H1 (cell line): ENCODE measurements around the gene GABBR1. TPM values are rescaled to one million over a fixed set of nuclear protein-coding genes. Genes with fewer than 3 reads are reported as not detected.

Experiments used
- CTCF ChIA-PET: fragments of 300-600 bp; sonication (Branson Sonifier 250); formaldehyde crosslinking; loops from one replicate; lab custom pipeline; 2021; ENCODE audit not compliant: partially characterized antibody; lab: Charles Lee
- POLR2A ChIA-PET: fragments of 300-600 bp; sonication (Branson Sonifier 250); formaldehyde crosslinking; loops from one replicate; lab custom pipeline; 2021; ENCODE audit warnings: inconsistent platforms; ENCODE audit not compliant: partially characterized antibody; lab: Charles Lee
- DNase-seq, 2 experiments: peaks; one replicate each; pipeline versions ENCODE4 v3.0.0 to v3.0.0-alpha.2; 2010 to 2022; ENCODE audit warnings: low spot score in 2 of 2, low read depth in 1 of 2, mixed read lengths in 1 of 2
- FAIRE-seq: peaks from 2 replicates; lab custom pipeline; 2011; peaks lifted over from hg19 to GRCh38; lab: Jason Lieb, UNC
- H2AFZ ChIP-seq: 2 replicates; pipeline ENCODE4 v1.8.1; 2012; ENCODE audit warnings: low read length, inconsistent platforms
- H2AK5ac ChIP-seq: 2 replicates; pipeline ENCODE4 v1.6.1; 2013; ENCODE audit warnings: low read depth, low read length
- H2BK120ac ChIP-seq: replicated peaks from 2 replicates; pipeline ENCODE3; 2013; ENCODE audit warnings: low read depth, low read length, inconsistent platforms
- H2BK12ac ChIP-seq: 2 replicates; pipeline ENCODE4 v1.6.1; 2013; ENCODE audit warnings: low read depth, low read length
- H2BK15ac ChIP-seq: 2 replicates; pipeline ENCODE4 v1.6.1; 2013; ENCODE audit warnings: low read length
- H2BK20ac ChIP-seq: 2 replicates; pipeline ENCODE4 v1.6.1; 2013; ENCODE audit warnings: low read length
- H2BK5ac ChIP-seq: 2 replicates; pipeline ENCODE4 v1.6.1; 2013; ENCODE audit warnings: low read depth, low read length
- H3K14ac ChIP-seq: 2 replicates; pipeline ENCODE4 v1.6.1; 2013; ENCODE audit warnings: inconsistent platforms; ENCODE audit not compliant: insufficient read length
- H3K18ac ChIP-seq: 2 replicates; pipeline ENCODE4 v1.6.1; 2013; ENCODE audit warnings: low read length; ENCODE audit errors: extremely low read depth
- H3K23ac ChIP-seq: 2 replicates; pipeline ENCODE4 v1.6.1; 2013; ENCODE audit warnings: inconsistent platforms; ENCODE audit not compliant: insufficient read length
- H3K23me2 ChIP-seq: 2 replicates; pipeline ENCODE4 v1.6.1; 2013; ENCODE audit warnings: low read depth, low read length
- H3K27ac ChIP-seq: 2 replicates; pipeline ENCODE4 v1.6.1; 2011; ENCODE audit warnings: low read depth, low read length, inconsistent platforms
- H3K27me3 ChIP-seq, 4 experiments: replicated peaks in 1 of 4; 1 replicate in 1 of 4; 2 replicates in 3 of 4; pipeline versions ENCODE4 v1.6.1 to v1.8.1; 2011 to 2013; ENCODE audit warnings: low read length in 3 of 4, mild to moderate bottlenecking in 3 of 4, inconsistent platforms in 2 of 4, mixed read lengths in 2 of 4, moderate library complexity in 1 of 4; ENCODE audit not compliant: control insufficient read depth in 3 of 4, insufficient read depth in 3 of 4; ENCODE audit errors: extremely low read depth in 1 of 4
- H3K36me3 ChIP-seq, 4 experiments: 2 replicates each; pipeline versions ENCODE4 v1.6.1 to v1.8.1; 2011 to 2013; ENCODE audit warnings: mild to moderate bottlenecking in 4 of 4, low read length in 3 of 4, moderate library complexity in 2 of 4, control low read depth in 1 of 4, inconsistent platforms in 1 of 4; ENCODE audit not compliant: insufficient read depth in 4 of 4, control insufficient read depth in 2 of 4
- H3K4ac ChIP-seq: replicated peaks from 2 replicates; pipeline ENCODE3; 2013; ENCODE audit warnings: low read length, low read depth, mixed read lengths, inconsistent platforms; ENCODE audit not compliant: insufficient read length
- H3K4me1 ChIP-seq, 4 experiments: replicated peaks in 1 of 4; 1 replicate in 1 of 4; 2 replicates in 3 of 4; pipeline versions ENCODE4 v1.6.1 to v1.8.1; 2011 to 2013; ENCODE audit warnings: low read length in 3 of 4, inconsistent platforms in 2 of 4, mixed read lengths in 1 of 4; ENCODE audit not compliant: insufficient read depth in 4 of 4, control insufficient read depth in 3 of 4
- H3K4me2 ChIP-seq, 2 experiments: 2 replicates each; pipeline versions ENCODE4 v1.6.1 to v1.8.1; 2011 to 2013; ENCODE audit warnings: low read depth in 2 of 2, low read length in 2 of 2, control low read depth in 1 of 2, inconsistent platforms in 1 of 2, mild to moderate bottlenecking in 1 of 2; ENCODE audit not compliant: insufficient read depth in 1 of 2
- H3K4me3 ChIP-seq, 4 experiments: fragments of 200-600, 300-600 bp in 1 of 4; sonication (generic), shearing (Covaris generic), sonication (Bioruptor Twin) in 1 of 4; 2 replicates each; pipeline versions ENCODE4 v1.5.1 to v1.8.1; 2011 to 2016; ENCODE audit warnings: low read length in 4 of 4, low read depth in 3 of 4, control low read depth in 2 of 4, inconsistent platforms in 2 of 4, mild to moderate bottlenecking in 2 of 4, mixed read lengths in 1 of 4, moderate library complexity in 1 of 4; ENCODE audit not compliant: insufficient read depth in 2 of 4; ENCODE audit errors: extremely low read depth in 1 of 4
- H3K56ac ChIP-seq: replicated peaks from 2 replicates; pipeline ENCODE3; 2013; ENCODE audit warnings: low read depth, mild to moderate bottlenecking, mixed read lengths, low read length, inconsistent platforms; ENCODE audit not compliant: insufficient read length
- H3K79me1 ChIP-seq: 2 replicates; pipeline ENCODE4 v1.6.1; 2013; ENCODE audit warnings: low read depth, low read length, control low read depth
- H3K79me2 ChIP-seq, 2 experiments: 2 replicates each; pipeline versions ENCODE4 v1.6.1 to v1.8.1; 2012 to 2013; ENCODE audit warnings: low read length in 2 of 2, mild to moderate bottlenecking in 2 of 2, inconsistent platforms in 1 of 2; ENCODE audit not compliant: insufficient read depth in 2 of 2, control insufficient read depth in 1 of 2
- H3K9ac ChIP-seq, 4 experiments: replicated peaks in 1 of 4; 1 replicate in 1 of 4; 2 replicates in 3 of 4; pipeline versions ENCODE4 v1.6.1 to v1.8.1; 2011 to 2013; ENCODE audit warnings: low read depth in 3 of 4, low read length in 3 of 4, control low read depth in 2 of 4, mild to moderate bottlenecking in 2 of 4, moderate library complexity in 2 of 4, inconsistent platforms in 1 of 4; ENCODE audit errors: extremely low read depth in 1 of 4
- H3K9me3 ChIP-seq, 2 experiments: 2 replicates each; pipeline versions ENCODE4 v1.6.1 to v1.8.1; 2012 to 2013; ENCODE audit warnings: mild to moderate bottlenecking in 2 of 2, moderate library complexity in 2 of 2, control low read depth in 1 of 2, inconsistent platforms in 1 of 2, low read depth in 1 of 2, low read length in 1 of 2, mixed read lengths in 1 of 2; ENCODE audit not compliant: insufficient read depth in 2 of 2
- H4K20me1 ChIP-seq, 2 experiments: replicated peaks in 1 of 2; 2 replicates each; pipeline versions ENCODE3 to v1.8.1; 2011 to 2013; ENCODE audit warnings: inconsistent platforms in 2 of 2, low read length in 2 of 2, mild to moderate bottlenecking in 1 of 2; ENCODE audit not compliant: insufficient read depth in 2 of 2, control insufficient read depth in 1 of 2
- H4K5ac ChIP-seq: 2 replicates; pipeline ENCODE4 v1.6.1; 2013; ENCODE audit warnings: low read length, low read depth, mixed read lengths, inconsistent platforms; ENCODE audit not compliant: insufficient read length
- H4K8ac ChIP-seq: 2 replicates; pipeline ENCODE4 v1.8.0; 2013; ENCODE audit warnings: mild to moderate bottlenecking, moderate library complexity, low read length, inconsistent platforms; ENCODE audit not compliant: insufficient read depth; ENCODE audit errors: extremely low read depth
- H4K91ac ChIP-seq: replicated peaks from 2 replicates; pipeline ENCODE3; 2013; ENCODE audit warnings: low read length, mixed read lengths, inconsistent platforms; ENCODE audit not compliant: insufficient read length
- CREB1 ChIP-seq: IDR thresholded peaks from 2 replicates; pipeline ENCODE4 v1.6.1; 2012; ENCODE audit warnings: inconsistent platforms
- CTBP2 ChIP-seq: IDR thresholded peaks from 2 replicates; pipeline ENCODE4 v1.7.0; 2011; ENCODE audit warnings: borderline replicate concordance, mild to moderate bottlenecking, moderate library complexity, mixed read lengths, low read length; ENCODE audit not compliant: insufficient read depth, insufficient read length
- GTF2F1 ChIP-seq: IDR thresholded peaks from 2 replicates; pipeline ENCODE4 v1.6.1; 2012; ENCODE audit warnings: low read depth, low read length, improper control_type of control experiment, borderline replicate concordance
- KDM5A ChIP-seq: fragments of 200-600 bp; IDR thresholded peaks from 2 replicates; pipeline ENCODE4 v1.7.1; 2012; ENCODE audit warnings: mild to moderate bottlenecking, low read length, inconsistent platforms, mixed read lengths
- PHF8 ChIP-seq: fragments of 200-600 bp; sonication (generic); conservative IDR thresholded peaks from 2 replicates; pipeline ENCODE4 v1.7.1; 2012; ENCODE audit warnings: low read depth, mild to moderate bottlenecking, inconsistent platforms, low read length, moderate library complexity
- POLR2A ChIP-seq, 2 experiments: IDR thresholded peaks; 1 replicate in 1 of 2; 2 replicates in 1 of 2; pipeline ENCODE4 v1.6.1; 2011; ENCODE audit warnings: low read depth in 2 of 2, low read length in 2 of 2, mild to moderate bottlenecking in 2 of 2; ENCODE audit errors: control extremely low read depth in 1 of 2
- SIN3A ChIP-seq, 2 experiments: IDR thresholded peaks in 1 of 2; conservative IDR thresholded peaks in 1 of 2; 2 replicates each; pipeline ENCODE4 v1.6.1; 2011 to 2012; ENCODE audit warnings: low read length in 2 of 2, improper control_type of control experiment in 1 of 2, low read depth in 1 of 2, mild to moderate bottlenecking in 1 of 2
- SIRT6 ChIP-seq: IDR thresholded peaks from one replicate; pipeline ENCODE4 v1.7.1; 2012; ENCODE audit warnings: low read length, inconsistent platforms
- SP1 ChIP-seq: IDR thresholded peaks from 2 replicates; pipeline ENCODE4 v1.6.1; 2011; ENCODE audit warnings: low read depth, low read length
- SP2 ChIP-seq: IDR thresholded peaks from 2 replicates; pipeline ENCODE4 v1.6.1; 2012; ENCODE audit warnings: mild to moderate bottlenecking, low read length, inconsistent platforms
- SUZ12 ChIP-seq: fragments of 200-600 bp; sonication (generic); IDR thresholded peaks from 2 replicates; pipeline ENCODE4 v1.6.1; 2012; ENCODE audit warnings: mild to moderate bottlenecking, inconsistent platforms, low read length, moderate library complexity, mixed read lengths
- TCF12 ChIP-seq: IDR thresholded peaks from 2 replicates; pipeline ENCODE4 v1.6.1; 2011; ENCODE audit warnings: low read depth, mild to moderate bottlenecking, low read length
- WGBS, 2 experiments: shearing (Covaris generic) in 1 of 2; methylation state at CpG; one replicate each; pipeline versions ENCODE4 v1.1.6 to v1.1.7; 2013 to 2015; ENCODE audit warnings: low lambda C conversion rate in 2 of 2, mixed read lengths in 2 of 2, inconsistent platforms in 1 of 2, low coverage in 1 of 2, missing lambda C conversion rate in 1 of 2; ENCODE audit not compliant: insufficient replicate concordance in 2 of 2, insufficient coverage in 1 of 2, insufficient read length in 1 of 2; ENCODE audit errors: extremely low coverage in 1 of 2, missing lambda C conversion rate in 1 of 2; 5-methylcytosine and 5-hydroxymethylcytosine counted together
- polyA plus RNA-seq, 7 experiments: library from polyadenylated mRNA; depleted of rRNA in 3 of 7; stranded (reverse) in 5 of 7; unstranded in 2 of 7; fragments of >200 nt in 5 of 7; fragments of 200-250 nt in 2 of 7; gene quantifications; 1 replicate in 5 of 7; 2 replicates in 1 of 7; 4 replicates in 1 of 7; pipeline versions ENCODE4 v1.2.1 to v1.2.3, GENCODE V29; 2011 to 2013; ENCODE audit warnings: missing spikeins in 2 of 7, mixed read lengths in 2 of 7
- total RNA-seq: library from RNA; stranded (reverse); fragmentation: NEBNext Ultra II Directional; extraction: Animal tissue kit (Norgen Biotek cat#: 25700); gene quantifications from 2 replicates; pipeline ENCODE4 v1.2.1, GENCODE V29; 2021
- TF ChIP-seq, protein P1 (sequence below): IDR thresholded peaks from 2 replicates; pipeline ENCODE4 v1.6.1; 2012; ENCODE audit warnings: inconsistent platforms
- TF ChIP-seq, protein P2 (sequence below): IDR thresholded peaks from 2 replicates; pipeline ENCODE4 v1.6.1; 2012; ENCODE audit warnings: inconsistent platforms

GABBR1 gene
- total and polyA plus RNA-seq, 2 of the 8 experiments (the other 6 are each of a cell fraction or from before 2014, with no cell fraction given), result 75.9 to 78.3 TPM

DNA sequence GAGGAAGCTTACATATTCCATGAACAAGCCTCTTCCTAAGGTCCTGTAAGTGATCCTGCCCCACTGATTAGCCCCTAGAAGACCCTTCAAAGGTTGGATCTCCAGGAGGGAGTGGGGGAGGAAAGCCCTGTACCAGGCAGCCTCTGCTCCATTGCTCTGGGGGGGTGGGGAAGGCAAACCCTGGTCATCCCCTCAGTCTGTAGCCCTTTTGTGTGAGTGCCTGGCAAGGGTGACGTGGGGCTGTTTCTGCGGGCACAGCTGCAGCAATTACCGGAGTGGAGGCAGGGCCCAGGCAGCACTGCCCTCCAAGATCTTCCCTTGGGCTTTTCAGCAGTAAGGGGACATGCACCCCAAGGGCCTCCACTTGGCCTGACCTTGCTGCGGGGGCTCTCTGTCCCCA is 23.8 kb upstream of the GABBR1 start, which contains the start of gene MOG:
TSS of gene MOG (plus strand) at position 295 of the 400 bp plus-strand sequence. CDS start 118 bp downstream, outside the sequence.
- Histone ChIP-seq H3K23ac (no peak within 1 kb of the TSS), H3K4me2 (no peak within 1 kb of the TSS), H4K5ac (no peak within 1 kb of the TSS), H2BK20ac (peak within 1 kb of the TSS; percentile 95), H2BK120ac (no peak within 1 kb of the TSS), H4K20me1 (no peaks in the 10 kb centered on the region), H3K14ac (no peak within 1 kb of the TSS), H3K4me3 (no peak within 1 kb of the TSS), H2AK5ac (no peak within 1 kb of the TSS), H2BK5ac (peak within 1 kb of the TSS; percentile 73; the same call in 1 of the 2 replicates), H3K9ac (no peak within 1 kb of the TSS), H3K27me3 (no peaks in the 10 kb centered on the region), H3K79me2 (no peaks in the 10 kb centered on the region), H3K23me2 (no peaks in the 10 kb centered on the region), H2BK15ac (peak within 1 kb of the TSS; percentile 92), H3K36me3 (no peaks in the 10 kb centered on the region), H4K91ac (peak within 1 kb of the TSS; percentile 95), H2BK12ac (peak within 1 kb of the TSS; percentile 94), H3K27ac (no peak within 1 kb of the TSS), H3K4me1 (peaks cover 5 to 13% (median 11%) of the 10 kb centered on the region in 4 experiments), H2AFZ (peak within 1 kb of the TSS; percentile 71; the same call in 1 of the 2 replicates), H4K8ac (no peak within 1 kb of the TSS), H3K9me3 (no peaks in the 10 kb centered on the region), H3K4ac (no peak within 1 kb of the TSS), H3K56ac (no peak within 1 kb of the TSS), H3K79me1 (no peaks in the 10 kb centered on the region), H3K18ac (peak within 1 kb of the TSS; percentile 62; the same call in 1 of the 2 replicates)
- FAIRE-seq, result no peak
- DNase-seq, result no peak
- POLR2A ChIA-PET, result interaction anchor here (0.7 to 2.1 kb wide), 3 partner anchors 10 to 31 kb away, joined by 3 to 15 read pairs (median 4); no protein-coding TSS in a partner anchor
- CTCF ChIA-PET, result interaction anchor here (3.1 to 24.4 kb wide), 5 partner anchors 10 to 40 kb away, joined by 16 to 658 read pairs (median 502); partner anchors contain the start of genes GABBR1 and ZFP57
- 95% methylated on average over 4 of the region's 4 CpGs; no CpG with 5 or more reads in 1 of the 2 experiments for WGBS, 2 experiments
- TF ChIP-seq, protein P1, sequence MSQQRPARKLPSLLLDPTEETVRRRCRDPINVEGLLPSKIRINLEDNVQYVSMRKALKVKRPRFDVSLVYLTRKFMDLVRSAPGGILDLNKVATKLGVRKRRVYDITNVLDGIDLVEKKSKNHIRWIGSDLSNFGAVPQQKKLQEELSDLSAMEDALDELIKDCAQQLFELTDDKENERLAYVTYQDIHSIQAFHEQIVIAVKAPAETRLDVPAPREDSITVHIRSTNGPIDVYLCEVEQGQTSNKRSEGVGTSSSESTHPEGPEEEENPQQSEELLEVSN, result no peak
- TF ChIP-seq PHF8 (no peak), SP1 (no peak), SUZ12 (no peak), POLR2A (IDR thresholded peaks at IDR 0.05; ENCODE audit: control extremely low read depth in 1 of 2, low read depth in 2 of 2, low read length in 2 of 2) (no peak), SP2 (no peak), SIRT6 (no peak), KDM5A (no peak), CREB1 (no peak), CTBP2 (no peak), SIN3A (conservative IDR thresholded peaks at IDR 0.05 in 1 of 2, IDR thresholded peaks at IDR 0.05 in 1 of 2; ENCODE audit: low read depth in 1 of 2, low read length in 2 of 2) (no peak), TCF12 (no peak), GTF2F1 (no peak)
- TF ChIP-seq, protein P2, sequence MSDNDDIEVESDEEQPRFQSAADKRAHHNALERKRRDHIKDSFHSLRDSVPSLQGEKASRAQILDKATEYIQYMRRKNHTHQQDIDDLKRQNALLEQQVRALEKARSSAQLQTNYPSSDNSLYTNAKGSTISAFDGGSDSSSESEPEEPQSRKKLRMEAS, result no peak
